ENCODE measurements around the gene PRRC2C.

DNA sequence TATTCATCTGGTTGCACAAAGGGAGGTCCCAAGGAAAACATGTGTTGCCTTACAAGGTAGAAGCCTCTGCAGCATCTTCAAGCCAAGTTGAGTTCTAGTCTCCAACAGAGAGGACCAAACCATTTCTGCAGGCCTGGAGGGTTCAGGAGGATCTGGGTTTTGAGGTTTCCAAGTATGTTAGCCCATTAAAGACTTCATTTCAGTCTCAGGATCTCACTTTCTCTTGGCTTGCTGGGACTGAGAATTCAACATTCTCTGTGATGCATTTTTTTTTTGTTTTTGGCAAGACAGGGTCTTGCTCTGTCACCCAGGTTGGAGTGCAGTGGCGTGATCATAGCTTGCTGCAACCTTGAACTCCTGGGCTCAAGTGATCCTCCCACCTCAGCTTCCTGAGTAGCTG, 128.0 kb downstream of the PRRC2C start:
- TF ChIP-seq REST (IDR thresholded peaks at IDR 0.05; ENCODE audit: borderline replicate concordance in 1 of 2, low read depth in 1 of 2, low read length in 2 of 2) (no peak), KAT2B (IDR thresholded peaks at IDR 0.05; ENCODE audit: borderline replicate concordance, low read depth, low read length) (no peak), MIXL1 (CRISPR knock-in tag; IDR thresholded peaks at IDR 0.05) (no peak)

Data from HepG2 (cell line).